ENCODE results near the gene CHIA. TPM values are rescaled to one million over a fixed set of nuclear protein-coding genes. Genes with fewer than 3 reads are reported as not detected.
A peak's percentile ranks its signal among the peaks of the same experiment; 100 is the strongest.

Gene CHIA
- total and polyA plus RNA-seq, 9 of the 15 experiments (the other 6 are each of a cell fraction or from before 2014, with no cell fraction given), result not detected

DNA sequence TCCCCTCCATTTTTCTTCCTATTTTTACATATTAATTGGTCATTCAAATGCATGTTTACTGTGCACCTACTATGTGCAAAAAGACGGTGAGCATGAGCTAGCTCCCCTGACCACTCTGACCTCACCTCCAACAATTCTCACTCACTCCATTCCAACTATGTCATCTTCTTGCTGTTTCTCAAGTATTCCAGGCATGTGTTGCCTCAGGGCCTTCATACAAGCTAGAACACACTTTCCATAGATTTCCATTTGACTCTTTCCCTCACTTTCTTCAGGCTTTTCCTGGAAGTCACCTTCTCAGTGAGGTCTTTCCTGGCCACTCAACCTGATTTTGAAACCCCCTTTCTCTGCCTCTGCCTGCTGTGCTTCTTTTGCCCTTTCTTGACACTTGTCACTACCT is 32.6 kb downstream of the CHIA start:
- no peaks in the 10 kb centered on the region for H3K9me1 ChIP-seq (ENCODE audit: control insufficient read depth, insufficient read depth, low read length)
- H3K79me2 ChIP-seq (ENCODE audit: control insufficient read depth, insufficient read depth, low read length), result no peaks in the 10 kb centered on the region
- ChIA-PET CTCF (ENCODE audit: low intra/inter-chr PET ratio) (no interaction called here), POLR2A (no interaction called here)
- H3K4me3 ChIP-seq, result no peak overlapping the region
- no TSS peak for BruUV-seq (replicated peaks)
- H3K36me3 ChIP-seq (ENCODE audit: control insufficient read depth, insufficient read depth, low read length), result no peaks in the 10 kb centered on the region
- no peaks in the 10 kb centered on the region for H3K9me3 ChIP-seq (replicated peaks; ENCODE audit: control insufficient read depth, insufficient read depth, low read depth, low read length)
- ATAC-seq (no peak), DNase-seq (ENCODE audit: extremely low read depth in 1 of 4, low spot score in 3 of 4) (no peak), FAIRE-seq (no peak)
- 0% methylated on average over 1 of the region's 1 CpG for WGBS (ENCODE audit: insufficient coverage, low coverage, missing lambda C conversion rate)
- no peak overlapping the region for H3K27ac ChIP-seq (ENCODE audit: extremely low read depth, low read depth, low read length)
- in situ Hi-C loops (cut with MboI), result no loop called here
- TF ChIP-seq ZNF707 (CRISPR knock-in tag; conservative IDR thresholded peaks at IDR 0.05) (no peak), HEY1 (CRISPR knock-in tag; IDR thresholded peaks at IDR 0.05; ENCODE audit: borderline replicate concordance) (no peak), ZKSCAN1 (IDR thresholded peaks at IDR 0.05; ENCODE audit: low read depth, low read length) (0 out of 2 replicates have a peak, but pooled peaks have one; percentile 42)
- H3K4me2 ChIP-seq (ENCODE audit: insufficient read depth, low read length), result no peak overlapping the region
- intact Hi-C loops (cut with micrococcal nuclease), result no loop called here
- peaks cover 2 to 9% of the 10 kb centered on the region in 2 experiments; a peak in 2 of 5 replicates for H3K27me3 ChIP-seq (ENCODE audit: control insufficient read depth in 2 of 2, insufficient read depth in 2 of 2, low read length in 2 of 2)
- no peak overlapping the region for H3K9ac ChIP-seq (ENCODE audit: insufficient read depth in 1 of 2, low read depth in 2 of 2, low read length in 2 of 2)
- H4K20me1 ChIP-seq (replicated peaks; ENCODE audit: control insufficient read depth, insufficient read depth, low read length), result no peaks in the 10 kb centered on the region
- H2AFZ ChIP-seq (ENCODE audit: low read depth, low read length), result no peak overlapping the region
- no peaks in the 10 kb centered on the region for H3K4me1 ChIP-seq (replicated peaks in 1 of 2; ENCODE audit: control insufficient read depth in 2 of 2, insufficient read depth in 2 of 2, low read length in 2 of 2)

- no peak overlapping the region for H3K27ac ChIP-seq (ENCODE audit: extremely low read depth, low read depth, low read length)
- H3K4me2 ChIP-seq (ENCODE audit: insufficient read depth, low read length), result no peak overlapping the region
- ChIA-PET POLR2A (no interaction called here), CTCF (ENCODE audit: low intra/inter-chr PET ratio) (interaction anchor here (0.9 kb wide), 1 partner anchor 109 kb away, joined by 5 read pairs; no protein-coding TSS in a partner anchor)
- H3K9me1 ChIP-seq (ENCODE audit: control insufficient read depth, insufficient read depth, low read length), result no peaks in the 10 kb centered on the region
- H3K36me3 ChIP-seq (ENCODE audit: control insufficient read depth, insufficient read depth, low read length), result no peaks in the 10 kb centered on the region
- FAIRE-seq (no peak), DNase-seq (ENCODE audit: extremely low read depth in 1 of 4, low spot score in 3 of 4) (no peak), ATAC-seq (no peak)
- intact Hi-C loops (cut with micrococcal nuclease) (loop anchor here (10.0 kb wide), 1 partner anchor 297 kb away; no protein-coding TSS in a partner anchor), in situ Hi-C loops (cut with MboI) (no loop called here)
- H3K9ac ChIP-seq (ENCODE audit: insufficient read depth in 1 of 2, low read depth in 2 of 2, low read length in 2 of 2), result no peak overlapping the region
- H4K20me1 ChIP-seq (replicated peaks; ENCODE audit: control insufficient read depth, insufficient read depth, low read length), result no peaks in the 10 kb centered on the region
- no peaks in the 10 kb centered on the region; the same call in 1 of the 2 replicates for H3K9me3 ChIP-seq (replicated peaks; ENCODE audit: control insufficient read depth, insufficient read depth, low read depth, low read length)
- no TSS peak for BruUV-seq (replicated peaks)
- no peaks in the 10 kb centered on the region for H3K79me2 ChIP-seq (ENCODE audit: control insufficient read depth, insufficient read depth, low read length)
- H3K27me3 ChIP-seq (ENCODE audit: control insufficient read depth in 2 of 2, insufficient read depth in 2 of 2, low read length in 2 of 2), result no peaks in the 10 kb centered on the region
- H3K4me3 ChIP-seq, result no peak overlapping the region
- H2AFZ ChIP-seq (ENCODE audit: low read depth, low read length), result no peak overlapping the region
- no peaks in the 10 kb centered on the region for H3K4me1 ChIP-seq (replicated peaks in 1 of 2; ENCODE audit: control insufficient read depth in 2 of 2, insufficient read depth in 2 of 2, low read length in 2 of 2)
- TF ChIP-seq KLF13 (tag; IDR thresholded peaks at IDR 0.05; ENCODE audit: borderline replicate concordance, low read depth) (no peak), KDM2B (CRISPR knock-in tag; IDR thresholded peaks at IDR 0.05) (no peak), ZNF584 (CRISPR knock-in tag; IDR thresholded peaks at IDR 0.05; ENCODE audit: low read depth) (no peak), HMBOX1 (IDR thresholded peaks at IDR 0.05) (no peak), HNRNPLL (IDR thresholded peaks at IDR 0.05; ENCODE audit: low read depth, low read length, poor library complexity, severe bottlenecking) (no peak), RFX1 (IDR thresholded peaks at IDR 0.05) (no peak), POLR3G (IDR thresholded peaks at IDR 0.05; ENCODE audit: extremely low read depth, insufficient read length, insufficient replicate concordance) (no peak), CAMTA2 (CRISPR knock-in tag; conservative IDR thresholded peaks at IDR 0.05) (no peak), ZNF41 (CRISPR knock-in tag; conservative IDR thresholded peaks at IDR 0.05) (no peak)
- TF ChIP-seq, protein P1, sequence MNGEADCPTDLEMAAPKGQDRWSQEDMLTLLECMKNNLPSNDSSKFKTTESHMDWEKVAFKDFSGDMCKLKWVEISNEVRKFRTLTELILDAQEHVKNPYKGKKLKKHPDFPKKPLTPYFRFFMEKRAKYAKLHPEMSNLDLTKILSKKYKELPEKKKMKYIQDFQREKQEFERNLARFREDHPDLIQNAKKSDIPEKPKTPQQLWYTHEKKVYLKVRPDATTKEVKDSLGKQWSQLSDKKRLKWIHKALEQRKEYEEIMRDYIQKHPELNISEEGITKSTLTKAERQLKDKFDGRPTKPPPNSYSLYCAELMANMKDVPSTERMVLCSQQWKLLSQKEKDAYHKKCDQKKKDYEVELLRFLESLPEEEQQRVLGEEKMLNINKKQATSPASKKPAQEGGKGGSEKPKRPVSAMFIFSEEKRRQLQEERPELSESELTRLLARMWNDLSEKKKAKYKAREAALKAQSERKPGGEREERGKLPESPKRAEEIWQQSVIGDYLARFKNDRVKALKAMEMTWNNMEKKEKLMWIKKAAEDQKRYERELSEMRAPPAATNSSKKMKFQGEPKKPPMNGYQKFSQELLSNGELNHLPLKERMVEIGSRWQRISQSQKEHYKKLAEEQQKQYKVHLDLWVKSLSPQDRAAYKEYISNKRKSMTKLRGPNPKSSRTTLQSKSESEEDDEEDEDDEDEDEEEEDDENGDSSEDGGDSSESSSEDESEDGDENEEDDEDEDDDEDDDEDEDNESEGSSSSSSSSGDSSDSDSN (IDR thresholded peaks at IDR 0.05; ENCODE audit: borderline replicate concordance in 1 of 2, low read depth in 2 of 2, low read length in 2 of 2), result no peak
- WGBS (ENCODE audit: insufficient coverage, low coverage, missing lambda C conversion rate), result 0% methylated on average over 1 of the region's 1 CpG
These were observed 41.5 kb downstream of the CHIA start for GRCh38 chr1:111332190-111332589.
